Measurements from ENCODE around the gene KRCC1.
"Not testable (repeated sequence)": the region's sequence is repeated elsewhere in the genome, so short reads cannot be mapped to it uniquely, and the experiment has no call there.

- TF ChIP-seq CTCF (IDR thresholded peaks at IDR 0.05; ENCODE audit: poor library complexity, severe bottlenecking); POLR2AphosphoS5 (IDR thresholded peaks at IDR 0.05); EZH2 (IDR thresholded peaks at IDR 0.05; ENCODE audit: borderline replicate concordance, insufficient read depth, low read length, poor library complexity, severe bottlenecking); TAF1 (IDR thresholded peaks at IDR 0.05; ENCODE audit: low read depth); MXI1 (conservative IDR thresholded peaks at IDR 0.05; ENCODE audit: poor library complexity, severe bottlenecking); EP300 (conservative IDR thresholded peaks at IDR 0.05; ENCODE audit: poor library complexity, severe bottlenecking): not testable (repeated sequence)
Measured at GRCh38 chr2:87987473-87987872, 68.1 kb downstream of the KRCC1 start.
